Ramos (cell line): ENCODE results near the gene RAP1GAP.

Experiments
- in situ Hi-C: fragments of 300-500 bp; cut with MboI; formaldehyde crosslinking; loops from one replicate; pipeline ENCODE4 v1.14.3; 2022; ENCODE audit warnings: low sequenced_read_pairs; ENCODE audit not compliant: unreplicated experiment

RAP1GAP gene

DNA sequence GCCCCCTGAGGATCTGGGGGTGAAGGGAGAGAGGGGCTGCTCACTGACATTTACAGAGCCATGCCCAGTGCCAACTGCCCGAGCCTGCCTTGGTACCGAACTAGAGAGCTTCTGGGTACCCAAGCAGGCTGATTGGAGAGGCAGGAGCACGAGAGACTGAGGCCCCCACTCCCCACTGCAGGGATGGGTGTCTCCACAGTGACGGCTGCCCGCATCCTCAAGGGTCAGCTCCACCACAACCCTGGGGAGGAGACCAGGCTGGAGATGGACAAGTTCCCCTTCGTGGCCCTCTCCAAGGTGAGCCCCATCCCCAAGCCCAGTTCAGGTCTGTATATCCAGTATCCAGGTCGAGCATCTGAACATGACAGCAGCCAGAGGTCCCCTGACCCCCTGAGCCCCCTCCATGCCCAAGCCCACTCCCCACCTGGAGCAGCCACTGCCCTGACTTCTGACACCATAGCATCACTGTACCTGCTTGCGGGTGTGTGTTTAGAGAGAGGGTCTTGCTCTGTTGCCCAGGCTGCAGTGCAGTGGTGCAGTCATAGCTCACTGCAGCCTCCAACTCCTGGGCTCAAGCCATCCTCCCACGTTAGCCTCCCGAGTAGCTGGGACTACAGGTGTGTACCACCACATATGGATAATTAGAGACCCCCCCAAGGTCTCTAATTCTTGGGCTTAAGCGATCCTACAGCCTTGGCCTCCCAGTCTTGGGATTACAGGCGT is 108.1 kb downstream of the RAP1GAP start:
- in situ Hi-C loops = no loop called here

DNA sequence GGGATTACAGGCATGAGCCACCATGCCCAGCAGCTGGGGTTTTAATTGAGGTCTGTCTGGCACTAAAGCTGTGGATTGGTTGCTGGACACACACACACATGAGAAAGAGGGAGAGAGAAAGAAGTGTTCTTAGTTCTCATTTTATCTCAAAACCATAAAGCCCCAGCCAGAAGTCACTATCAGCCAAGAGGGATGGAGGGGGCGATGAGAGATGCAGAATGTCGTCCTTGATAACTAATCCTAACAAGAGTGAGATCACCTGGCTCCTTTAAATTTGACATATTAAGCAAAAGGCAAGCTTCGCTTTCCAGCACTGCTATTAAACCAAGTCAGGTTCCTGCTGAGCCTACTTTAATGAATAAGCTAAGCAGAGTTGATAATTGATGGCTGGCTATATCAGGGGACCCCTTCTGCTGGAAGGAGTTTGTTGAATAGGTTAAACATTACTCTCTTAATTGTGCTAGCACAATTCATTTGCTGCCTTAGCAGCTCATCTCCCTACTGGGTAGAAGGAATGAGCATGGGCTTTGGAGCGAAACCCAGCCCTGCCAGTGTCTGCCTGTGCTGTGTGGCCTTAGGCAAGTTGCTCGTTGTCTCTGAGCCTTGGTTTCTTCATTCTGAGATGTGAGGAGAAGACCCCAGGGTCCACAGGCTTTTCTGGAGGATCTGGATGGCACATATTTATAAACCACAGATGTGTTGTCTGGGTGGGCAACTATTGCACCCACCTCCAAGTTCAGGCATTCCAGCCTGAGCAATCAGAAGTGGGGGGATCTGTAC is 109.2 kb downstream of the RAP1GAP start:
- in situ Hi-C loops = no loop called here

DNA sequence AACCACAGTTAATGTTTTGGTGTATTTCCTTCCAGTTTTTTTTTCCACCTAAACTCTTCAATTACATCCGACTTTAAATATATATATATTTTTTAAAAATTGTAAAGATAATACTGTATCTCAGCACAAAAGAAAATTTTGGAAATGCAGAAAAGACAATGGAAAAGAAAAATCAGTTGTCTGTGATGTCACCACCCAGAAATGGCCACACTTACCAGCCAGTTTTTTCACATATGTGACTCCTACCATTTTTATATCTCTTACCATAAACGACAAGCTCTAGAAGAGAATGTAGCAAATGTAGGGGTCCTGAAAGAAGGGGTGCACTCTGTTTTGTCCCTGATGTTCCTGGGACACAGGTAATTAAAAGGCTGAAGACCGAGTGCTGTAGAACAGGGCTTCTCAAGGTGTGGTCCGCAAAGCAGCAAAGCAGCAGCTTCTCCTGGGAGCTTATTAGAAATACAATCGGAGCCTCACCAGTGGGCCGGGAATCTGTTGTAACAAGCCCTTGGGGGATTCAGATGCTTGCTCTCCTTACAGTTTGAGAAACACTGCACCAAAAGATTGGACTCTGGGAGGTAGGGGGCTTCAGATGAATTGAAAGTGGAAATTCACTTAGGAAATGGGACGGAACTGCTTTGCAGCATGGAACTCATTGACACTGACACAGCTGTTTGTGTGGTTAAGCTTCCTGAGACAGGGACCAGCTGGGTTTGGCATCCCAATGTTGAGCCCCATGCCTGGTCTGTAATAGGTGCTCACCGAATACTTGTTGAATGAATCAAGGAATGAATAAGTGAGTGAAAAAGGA is 115.8 kb downstream of the RAP1GAP start:
- in situ Hi-C loops = no loop called here

DNA sequence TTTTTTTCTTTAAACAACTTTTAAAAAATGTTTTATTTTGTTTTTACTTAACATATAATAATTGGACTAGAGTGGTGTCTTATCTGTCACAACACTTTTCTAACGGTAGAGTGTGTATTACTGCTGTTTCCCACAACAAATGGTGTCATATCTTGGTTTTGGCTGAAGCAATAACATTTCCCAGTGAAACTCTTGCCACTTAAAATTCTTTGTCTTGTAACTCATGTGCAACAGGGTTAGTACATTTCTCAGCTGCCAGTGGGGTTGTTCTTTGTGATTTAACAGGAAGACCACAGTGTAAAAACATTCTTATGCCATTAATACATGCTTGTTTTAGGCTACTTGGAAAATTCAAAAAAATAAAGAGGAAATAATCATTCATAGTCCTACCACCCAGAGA is 116.4 kb downstream of the RAP1GAP start:
- in situ Hi-C loops = no loop called here

DNA sequence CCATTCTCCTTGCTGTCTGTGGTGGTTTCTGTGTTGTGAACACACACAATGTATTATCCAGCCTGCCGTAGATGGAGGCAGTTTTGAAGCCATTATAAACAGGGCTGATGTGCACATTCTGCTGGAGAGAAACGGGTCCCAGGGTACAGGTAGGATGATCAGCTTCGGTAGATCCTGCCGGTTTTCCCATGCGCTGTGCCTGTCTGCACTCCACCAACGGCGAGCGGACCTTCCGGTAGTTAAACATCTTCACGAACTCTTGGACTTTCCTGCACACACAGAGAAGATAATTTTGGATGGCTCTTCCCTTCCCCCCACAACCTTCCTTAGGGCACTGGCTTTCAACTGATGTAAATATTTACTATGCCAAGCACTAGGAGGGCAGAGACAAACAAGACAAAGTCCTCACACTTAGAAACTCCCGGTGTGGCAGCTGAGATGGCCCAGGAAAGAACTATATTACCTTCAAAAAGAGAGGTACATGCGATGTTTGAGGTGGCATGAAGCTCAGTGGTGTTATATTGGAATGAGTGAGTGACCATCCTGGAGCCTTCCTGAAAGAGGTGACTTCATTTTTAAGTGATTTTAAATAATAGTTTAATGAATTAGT is 118.2 kb downstream of the RAP1GAP start:
- in situ Hi-C loops = no loop called here

DNA sequence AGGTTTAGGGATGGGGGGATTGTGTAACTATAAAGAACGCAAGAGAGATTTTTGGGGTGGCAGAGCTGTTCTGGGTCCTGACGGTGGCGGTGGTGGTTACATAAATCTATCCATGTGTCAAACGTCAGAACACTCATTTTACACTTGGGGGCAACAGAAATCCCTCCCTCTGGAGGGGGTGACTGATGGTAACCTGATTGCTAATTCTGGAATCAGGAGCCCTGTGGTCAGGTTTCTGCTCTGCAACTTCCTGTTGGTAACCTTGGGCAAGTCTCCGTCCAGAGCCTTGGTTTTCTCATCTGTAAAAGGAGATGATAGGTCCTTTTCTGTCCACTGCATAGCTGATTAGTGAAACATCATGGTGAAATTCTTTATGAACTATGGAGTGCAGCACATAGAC is 119.1 kb downstream of the RAP1GAP start:
- in situ Hi-C loops = no loop called here

DNA sequence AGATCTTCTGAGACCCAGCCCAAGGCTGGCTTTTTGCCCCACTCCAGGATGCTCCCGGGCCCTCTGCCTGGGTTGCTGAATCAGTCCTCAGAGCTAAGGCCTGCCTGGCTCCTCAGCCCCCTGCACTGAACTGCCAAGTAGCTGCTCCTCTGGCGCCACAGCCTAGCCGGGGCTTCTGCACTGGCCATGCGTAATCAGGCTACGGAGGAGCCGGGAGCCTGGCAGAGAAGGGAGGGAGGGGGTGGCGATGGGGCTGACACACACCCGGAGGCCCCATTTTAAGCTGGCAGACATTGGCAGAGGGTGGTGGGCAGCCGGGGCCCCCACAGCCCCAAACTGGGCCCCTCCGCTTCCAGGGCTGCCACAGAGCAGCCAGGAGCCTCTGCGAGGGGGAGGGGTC is 121.3 kb downstream of the RAP1GAP start:
- in situ Hi-C loops = no loop called here
